HepG2 (cell line): ENCODE measurements around the gene ERC1. TPM values are rescaled to one million over a fixed set of nuclear protein-coding genes. Genes with fewer than 3 reads are reported as not detected.
A peak's percentile ranks its signal among the peaks of the same experiment; 100 is the strongest.

ENCODE experiments used
- ATAC-seq: fragments of 200-7000 bp; cut with Tn5 transposase; 3 replicates; pipeline ENCODE4 v1.9.1; 2020; ENCODE audit warnings: mild to moderate bottlenecking, moderate library complexity
- BruUV-seq: library from RNA; stranded (reverse); fragments of 400-500 nt; replicated peaks from 2 replicates; lab custom pipeline; 2021; lab: Mats Ljungman, UMichigan
- CTCF ChIA-PET: fragments of 300-600 bp; formaldehyde crosslinking; extraction: SDS; loops from one replicate; lab custom pipeline; 2021; ENCODE audit warnings: low total read pairs, inconsistent platforms, low intra/inter-chr PET ratio; lab: Yijun Ruan, JAX
- POLR2A ChIA-PET: fragments of 350-600 bp; sonication (Branson Sonifier 250); formaldehyde crosslinking; loops from one replicate; lab custom pipeline; 2020; ENCODE audit warnings: antibody characterized with exemption, inconsistent platforms; lab: Yijun Ruan, JAX
- DNase-seq: peaks from one replicate; pipeline ENCODE4 v3.0.0-alpha.2; 2015; ENCODE audit warnings: low spot score
- FAIRE-seq: peaks from 3 replicates; lab custom pipeline; 2011; peaks lifted over from hg19 to GRCh38; lab: Jason Lieb, UNC
- H2AFZ ChIP-seq: one replicate; pipeline ENCODE4 v1.6.1; 2011; ENCODE audit warnings: low read length, inconsistent platforms
- H3K27ac ChIP-seq: fragments of 300-600 bp; 3 replicates; pipeline ENCODE4 v1.8.0; 2011; ENCODE audit warnings: mixed run types, mild to moderate bottlenecking, mixed read lengths, low read length, inconsistent platforms; ENCODE audit not compliant: insufficient read depth; ENCODE audit errors: extremely low read length
- H3K27me3 ChIP-seq, 2 experiments: fragments of 200-600 bp in 1 of 2; 2 replicates in 1 of 2; 3 replicates in 1 of 2; pipeline versions ENCODE4 v1.6.0 to v1.8.0; 2011; ENCODE audit warnings: low read length in 2 of 2, mild to moderate bottlenecking in 2 of 2, moderate library complexity in 2 of 2, inconsistent platforms in 1 of 2; ENCODE audit not compliant: insufficient read depth in 2 of 2, control insufficient read depth in 1 of 2
- H3K36me3 ChIP-seq, 2 experiments: fragments of 200-600 bp in 1 of 2; replicated peaks in 1 of 2; 2 replicates in 1 of 2; 3 replicates in 1 of 2; pipeline versions ENCODE4 v1.5.1 to v1.8.0; 2011; ENCODE audit warnings: low read length in 2 of 2, inconsistent platforms in 1 of 2; ENCODE audit not compliant: insufficient read depth in 2 of 2, control insufficient read depth in 1 of 2
- H3K4me1 ChIP-seq: 2 replicates; pipeline ENCODE4 v1.5.1; 2012; ENCODE audit warnings: low read length, inconsistent platforms; ENCODE audit not compliant: insufficient read depth
- H3K4me2 ChIP-seq: 2 replicates; pipeline ENCODE4 v1.6.0; 2011; ENCODE audit warnings: low read depth, low read length, inconsistent platforms
- H3K4me3 ChIP-seq, 3 experiments: fragments of 200-600 bp in 1 of 3; sonication (generic), shearing (Covaris generic) in 1 of 3; replicated peaks in 1 of 3; 2 replicates each; pipeline ENCODE4 v1.5.1; 2011 to 2016; ENCODE audit warnings: low read length in 3 of 3, inconsistent platforms in 2 of 3, low read depth in 2 of 3, mild to moderate bottlenecking in 2 of 3, control low read depth in 1 of 3, mixed read lengths in 1 of 3; ENCODE audit not compliant: insufficient read depth in 1 of 3
- H3K79me2 ChIP-seq: one replicate; pipeline ENCODE4 v1.6.1; 2011; ENCODE audit warnings: low read length, inconsistent platforms; ENCODE audit not compliant: insufficient read depth
- H3K9ac ChIP-seq: 2 replicates; pipeline ENCODE4 v1.6.0; 2011; ENCODE audit warnings: mild to moderate bottlenecking, low read depth, low read length, inconsistent platforms; ENCODE audit not compliant: insufficient read depth
- H3K9me3 ChIP-seq: 2 replicates; pipeline ENCODE4 v1.5.1; 2012; ENCODE audit warnings: mild to moderate bottlenecking, low read length
- H4K20me1 ChIP-seq: 2 replicates; pipeline ENCODE4 v1.6.0; 2011; ENCODE audit warnings: inconsistent platforms, mild to moderate bottlenecking, low read length, moderate library complexity; ENCODE audit not compliant: insufficient read depth
- ESRRA ChIP-seq: sonication (generic); formaldehyde crosslinking; IDR thresholded peaks from 2 replicates; pipeline ENCODE4 v1.5.1; 2020; ENCODE audit warnings: mild to moderate bottlenecking, low read depth, missing genetic modification reagents
- HOXD1 ChIP-seq: sonication (generic); formaldehyde crosslinking; IDR thresholded peaks from 2 replicates; pipeline ENCODE4 v1.5.0; 2020; ENCODE audit warnings: missing genetic modification reagents
- KMT2B ChIP-seq: IDR thresholded peaks from 2 replicates; pipeline ENCODE4 v1.6.1; 2016; ENCODE audit warnings: missing genetic modification reagents, missing compliant biosample characterization
- PBX3 ChIP-seq: sonication (generic); formaldehyde crosslinking; IDR thresholded peaks from 2 replicates; pipeline ENCODE4 v1.8.1; 2023; ENCODE audit warnings: missing genetic modification reagents, inconsistent platforms, borderline replicate concordance
- TCF7 ChIP-seq: sonication (generic); IDR thresholded peaks from 2 replicates; pipeline ENCODE4 v1.6.1; 2016; ENCODE audit warnings: antibody characterized with exemption, low read depth
- ZMYM4 ChIP-seq: sonication (generic); formaldehyde crosslinking; IDR thresholded peaks from 2 replicates; pipeline ENCODE4 v1.8.1; 2023; ENCODE audit warnings: mild to moderate bottlenecking, missing genetic modification reagents
- ZNF672 ChIP-seq: sonication (generic); formaldehyde crosslinking; IDR thresholded peaks from 2 replicates; pipeline ENCODE4 v1.8.1; 2022; ENCODE audit warnings: missing genetic modification reagents
- WGBS: methylation state at CpG from one replicate; pipeline ENCODE4 v1.1.6; 2017; ENCODE audit warnings: low lambda C conversion rate; 5-methylcytosine and 5-hydroxymethylcytosine counted together
- in situ Hi-C: cut with HindIII; loops from 2 replicates; pipeline ENCODE4 v1.10.0; 2017; ENCODE audit warnings: low pct_unique_long_range_greater_than_20kb; ENCODE audit not compliant: extremely low pct_ligation_motif_present
- intact Hi-C: fragments of 100-400 bp; cut with micrococcal nuclease; formaldehyde crosslinking; loops from one replicate; pipeline ENCODE4 v1.10.0; 2022; ENCODE audit not compliant: unreplicated experiment
- polyA plus RNA-seq, 8 experiments: library from polyadenylated mRNA; depleted of rRNA in 3 of 8; stranded (reverse) in 7 of 8; unstranded in 1 of 8; fragments of >200 nt; fragmentation: Illumina TruSeq in 4 of 8; extraction: Trizol in 4 of 8; gene quantifications; 2 replicates each; pipeline versions ENCODE4 v1.2.1 to v1.2.3, GENCODE V29; 2011 to 2016; ENCODE audit warnings: low read depth in 4 of 8, missing spikeins in 1 of 8, mixed read lengths in 1 of 8; ENCODE audit not compliant: insufficient read depth in 1 of 8
- total RNA-seq, 5 experiments: library from RNA; depleted of rRNA; stranded (reverse); fragments of >200 nt; fragmentation: Illumina TruSeq; extraction: Trizol; gene quantifications; 2 replicates each; pipeline ENCODE4 v1.2.3, GENCODE V29; 2016; ENCODE audit warnings: low read depth in 1 of 5

Gene ERC1
- total and polyA plus RNA-seq, 2 of the 13 experiments (the other 11 are each of a cell fraction or from before 2014, with no cell fraction given): 6.1 to 12.4 TPM

- Histone ChIP-seq H3K4me2 (no peak overlapping the region), H3K9ac (no peak overlapping the region), H4K20me1 (no peaks in the 10 kb centered on the region), H3K4me3 (no peak overlapping the region), H3K79me2 (no peaks in the 10 kb centered on the region), H3K27ac (no peak overlapping the region), H3K9me3 (no peaks in the 10 kb centered on the region), H3K4me1 (peaks cover 11% of the 10 kb centered on the region), H3K36me3 (peaks cover 0 to 8% of the 10 kb centered on the region in 2 experiments; a peak in 1 of 5 replicates)
- intact Hi-C loops: loop anchor here (1.0 kb wide), 1 partner anchor 10 kb away; no protein-coding TSS in a partner anchor
- POLR2A ChIA-PET: no interaction called here
- DNase-seq (peak; percentile 5), FAIRE-seq (no peak)
- whole genome bisulfite sequencing: 68% methylated on average over 3 of the region's 3 CpGs
- in situ Hi-C loops: no loop called here
- BruUV-seq: no TSS peak
- no peak for TF ChIP-seq ZNF672
- no peak for TF ChIP-seq TCF7
- no peak for TF ChIP-seq HOXD1 (CRISPR knock-in tag)
- no peak for TF ChIP-seq PBX3 (CRISPR knock-in tag)
- no peak for TF ChIP-seq ESRRA (CRISPR knock-in tag)
- TF ChIP-seq, all 625 proteins: peak for 0
- no peak for ATAC-seq
- H3K27me3 ChIP-seq: no peaks in the 10 kb centered on the region
- no peak overlapping the region for H2AFZ ChIP-seq
- CTCF ChIA-PET: no interaction called here
These were observed 386.7 kb downstream of the ERC1 start for GRCh38 chr12:1377681-1378080.

- Histone ChIP-seq H3K4me1 (peaks cover 11% of the 10 kb centered on the region), H3K4me2 (no peak overlapping the region), H3K9me3 (no peaks in the 10 kb centered on the region), H3K36me3 (peaks cover 0 to 8% of the 10 kb centered on the region in 2 experiments; a peak in 1 of 5 replicates), H3K4me3 (no peak overlapping the region), H3K9ac (no peak overlapping the region), H4K20me1 (no peaks in the 10 kb centered on the region)
- FAIRE-seq (no peak), DNase-seq (no peak)
- intact Hi-C loops: no loop called here
- TF ChIP-seq ZMYM4 (no peak), KMT2B (CRISPR knock-in tag) (no peak)
- TF ChIP-seq, all 625 proteins: peak for 0
- CTCF ChIA-PET: no interaction called here
- Histone ChIP-seq H2AFZ (no peak overlapping the region), H3K79me2 (no peaks in the 10 kb centered on the region), H3K27me3 (no peaks in the 10 kb centered on the region), H3K27ac (no peak overlapping the region)
- BruUV-seq: no TSS peak
- 100% methylated on average over 12 of the region's 12 CpGs for WGBS
- in situ Hi-C loops: no loop called here
- POLR2A ChIA-PET: no interaction called here
- no peak for ATAC-seq
These were observed 389.3 kb downstream of the ERC1 start for GRCh38 chr12:1380171-1380851.
